Measurements from ENCODE around the gene SMARCAL1. TPM values are rescaled to one million over a fixed set of nuclear protein-coding genes. Genes with fewer than 3 reads are reported as not detected.

Gene SMARCAL1
- total RNA-seq (10 to 100 TPM; 15.3 to 28.9 (median 23.7) TPM), polyA plus RNA-seq (10 to 100 TPM in 2 of 3 donors, 1 to 10 TPM in 1; 8.2 to 20.6 (median 15.7) TPM)
- long read RNA-seq, donor 1, partial matches to known transcripts: 0 of 1 reads
- long read RNA-seq, donor 1, other reads (novel, unspliced or antisense): 0 of 1 reads
- long read RNA-seq, donor 2, partial matches to known transcripts: 10 of 11 reads
- long read RNA-seq, donor 2, other reads (novel, unspliced or antisense): 0 of 11 reads
- long read RNA-seq, donor 3, partial matches to known transcripts: 6 of 6 reads
- long read RNA-seq, donor 3, other reads (novel, unspliced or antisense): 0 of 6 reads
- long read RNA-seq, donor 4, partial matches to known transcripts: 0 of 5 reads
- long read RNA-seq, donor 4, other reads (novel, unspliced or antisense): 4 of 5 reads
- long read RNA-seq, donor 5, transcript SMARCAL1-201 (18 exons, 3,271 nt): minor isoform, 13 of 43 reads
- long read RNA-seq, donor 5, transcript SMARCAL1-202 (18 exons, 3,056 nt): major isoform, 14 of 43 reads
- long read RNA-seq, donor 5, partial matches to known transcripts: 9 of 43 reads
- long read RNA-seq, donor 5, other reads (novel, unspliced or antisense): 7 of 43 reads
- long read RNA-seq, donor 6, partial matches to known transcripts: 0 of 4 reads
- long read RNA-seq, donor 6, other reads (novel, unspliced or antisense): 3 of 4 reads
- long read RNA-seq, donor 7: 0 reads
- long read RNA-seq, donor 8, transcript SMARCAL1-201 (18 exons, 3,271 nt): major isoform, 5 of 28 reads
- long read RNA-seq, donor 8, partial matches to known transcripts: 21 of 28 reads
- long read RNA-seq, donor 8, other reads (novel, unspliced or antisense): 0 of 28 reads
- long read RNA-seq, donor 9, partial matches to known transcripts: 0 of 4 reads
- long read RNA-seq, donor 9, other reads (novel, unspliced or antisense): 0 of 4 reads
- long read RNA-seq, donor 10, partial matches to known transcripts: 22 of 22 reads
- long read RNA-seq, donor 10, other reads (novel, unspliced or antisense): 0 of 22 reads

- intact Hi-C loops (cut with DNase I): no loop called here
- 6 to 19% (median 7%) methylated on average over 15 to 56 of the region's 56 CpGs for WGBS, 4 donors
Measured at GRCh38 chr2:216412022-216412999, at the start of gene SMARCAL1. Gene SMARCAL1, plus strand, starts transcription at chr2:216412484. Its CDS starts 2,221 bp downstream, at chr2:216414705.

GRCh38 chr2:216362730-216363129 is 49.6 kb upstream of the SMARCAL1 start:
- H3K27me3 ChIP-seq: peaks cover 3% of the 10 kb centered on the region
- intact Hi-C loops (cut with DNase I): no loop called here
- TF ChIP-seq CTCF (IDR thresholded peaks at IDR 0.05) (no peak), POLR2A (IDR thresholded peaks at IDR 0.05) (no peak)
- no peak for DNase-seq
- H3K4me3 ChIP-seq: no peak overlapping the region
- no peaks in the 10 kb centered on the region for H3K4me1 ChIP-seq (replicated peaks in 1 of 2)
- WGBS, 4 donors: 45 to 58% (median 53%) methylated on average over 2 of the region's 2 CpGs
- H3K36me3 ChIP-seq (replicated peaks in 1 of 2): no peaks in the 10 kb centered on the region
- H3K27ac ChIP-seq: no peak overlapping the region
- no peaks in the 10 kb centered on the region for H3K9me3 ChIP-seq (replicated peaks in 1 of 3)

More at GRCh38 chr2:216412022-216412999, at the start of gene SMARCAL1:
- Histone ChIP-seq H3K9me3 (replicated peaks in 1 of 3) (no peaks in the 10 kb centered on the region), H3K4me1 (replicated peaks in 1 of 2) (peaks cover 9% of the 10 kb centered on the region in 2 donors), H3K36me3 (replicated peaks in 1 of 2) (peaks cover 0 to 23% of the 10 kb centered on the region in 2 donors), H3K27me3 (no peaks in the 10 kb centered on the region), H3K27ac (peak within 1 kb of the TSS; percentile 91 to 98 (median 93)), H3K4me3 (peak within 1 kb of the TSS; percentile 49 to 96 (median 79))
- TF ChIP-seq CTCF (IDR thresholded peaks at IDR 0.05): no peak
- TF ChIP-seq POLR2A (IDR thresholded peaks at IDR 0.05): peak; percentile 13 to 41
- DNase-seq: peak; percentile 98 to 100 (median 99)

GRCh38 chr2:216363221-216363620 is 49.1 kb upstream of the SMARCAL1 start:
- TF ChIP-seq POLR2A (IDR thresholded peaks at IDR 0.05): no peak
- Histone ChIP-seq H3K4me1 (replicated peaks in 1 of 2) (no peaks in the 10 kb centered on the region), H3K36me3 (replicated peaks in 1 of 2) (no peaks in the 10 kb centered on the region), H3K4me3 (no peak overlapping the region), H3K27me3 (peaks cover 3% of the 10 kb centered on the region), H3K9me3 (replicated peaks in 1 of 3) (no peaks in the 10 kb centered on the region), H3K27ac (no peak overlapping the region)
- WGBS, 4 donors: 77 to 92% (median 86%) methylated on average over 3 of the region's 3 CpGs
- DNase-seq: no peak
- intact Hi-C loops (cut with DNase I): no loop called here

- DNase-seq: no peak
- TF ChIP-seq CTCF (IDR thresholded peaks at IDR 0.05): no peak
- no peak for TF ChIP-seq POLR2A (IDR thresholded peaks at IDR 0.05)
- no peaks in the 10 kb centered on the region for H3K9me3 ChIP-seq (replicated peaks in 1 of 3)
- H3K27me3 ChIP-seq: peaks cover 11% of the 10 kb centered on the region
- 82 to 89% (median 86%) methylated on average over 2 of the region's 2 CpGs for WGBS, 4 donors
- H3K36me3 ChIP-seq (replicated peaks in 1 of 2): no peaks in the 10 kb centered on the region
- no peak overlapping the region for H3K4me3 ChIP-seq
- intact Hi-C loops (cut with DNase I): no loop called here
- H3K27ac ChIP-seq: no peak overlapping the region
- H3K4me1 ChIP-seq (replicated peaks in 1 of 2): no peaks in the 10 kb centered on the region
Measured at GRCh38 chr2:216365518-216365917, 46.8 kb upstream of the SMARCAL1 start.
